HG02642 (cell line): ENCODE results near the gene AFG1L.
"Not testable (repeated sequence)": the region's sequence is repeated elsewhere in the genome, so short reads cannot be mapped to it uniquely, and the experiment has no call there.

Source experiments
- ATAC-seq: cut with Tn5 transposase; IDR thresholded peaks from one replicate; pipeline ENCODE4 v1.9.1; 2021; ENCODE audit warnings: mild to moderate bottlenecking; ENCODE audit not compliant: unreplicated experiment, poor library complexity

The AFG1L gene

GRCh38 chr6:108497883-108498282 lies 203.0 kb downstream of the AFG1L start:
- no peak for ATAC-seq

- ATAC-seq: no peak
These were observed 206.7 kb downstream of the AFG1L start for GRCh38 chr6:108501559-108501958.

- no peak for ATAC-seq
These were observed 208.0 kb downstream of the AFG1L start for GRCh38 chr6:108502832-108503231.

GRCh38 chr6:108507316-108507715 lies 212.5 kb downstream of the AFG1L start:
- no peak for ATAC-seq

GRCh38 chr6:108510461-108511319 lies 215.8 kb downstream of the AFG1L start:
- no peak for ATAC-seq

GRCh38 chr6:108518714-108519576 lies 224.1 kb downstream of the AFG1L start:
- no peak for ATAC-seq

DNA sequence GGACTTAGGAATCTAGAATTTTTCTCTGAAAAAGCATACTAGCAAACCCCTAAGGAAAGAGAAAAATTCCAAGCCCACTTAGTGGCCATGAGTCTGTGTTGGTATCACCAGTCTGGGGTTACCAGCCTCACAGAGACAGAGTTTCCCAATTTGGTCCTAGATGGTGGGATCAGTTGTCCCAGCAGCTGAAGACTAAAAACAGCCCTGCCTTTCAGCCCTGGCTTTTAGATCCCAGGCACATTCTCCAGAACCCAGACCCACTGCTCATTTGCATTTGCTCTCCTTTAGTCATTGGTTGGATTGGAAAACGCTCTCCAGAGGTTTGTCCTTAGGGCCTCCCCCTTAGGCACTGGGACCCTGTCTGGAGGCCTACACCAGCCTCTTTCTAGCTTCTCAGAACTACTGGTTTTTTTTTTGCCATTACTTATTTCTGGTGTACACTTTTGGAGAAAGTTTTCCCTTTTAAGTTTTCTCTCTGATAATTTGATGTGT lies 226.8 kb downstream of the AFG1L start:
- ATAC-seq: no peak

DNA sequence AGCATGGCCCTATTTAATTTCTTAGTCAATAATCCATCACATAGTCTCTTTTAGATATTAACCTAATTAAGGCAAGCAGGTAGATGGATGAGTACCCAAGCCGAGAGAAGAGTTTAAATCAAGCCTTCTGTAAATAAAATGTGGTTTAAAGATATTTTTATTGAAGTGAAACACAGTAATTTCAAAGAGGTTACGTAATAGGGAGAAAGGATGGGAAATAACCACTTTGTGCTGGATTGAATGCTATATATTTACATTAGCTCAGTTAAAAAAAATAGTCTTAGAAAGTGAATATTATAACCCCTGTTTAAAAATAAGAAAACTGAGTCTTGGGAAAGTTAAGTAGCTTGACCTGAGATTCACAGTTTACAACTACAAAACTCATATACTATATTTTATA lies 228.8 kb downstream of the AFG1L start:
- no peak for ATAC-seq

DNA sequence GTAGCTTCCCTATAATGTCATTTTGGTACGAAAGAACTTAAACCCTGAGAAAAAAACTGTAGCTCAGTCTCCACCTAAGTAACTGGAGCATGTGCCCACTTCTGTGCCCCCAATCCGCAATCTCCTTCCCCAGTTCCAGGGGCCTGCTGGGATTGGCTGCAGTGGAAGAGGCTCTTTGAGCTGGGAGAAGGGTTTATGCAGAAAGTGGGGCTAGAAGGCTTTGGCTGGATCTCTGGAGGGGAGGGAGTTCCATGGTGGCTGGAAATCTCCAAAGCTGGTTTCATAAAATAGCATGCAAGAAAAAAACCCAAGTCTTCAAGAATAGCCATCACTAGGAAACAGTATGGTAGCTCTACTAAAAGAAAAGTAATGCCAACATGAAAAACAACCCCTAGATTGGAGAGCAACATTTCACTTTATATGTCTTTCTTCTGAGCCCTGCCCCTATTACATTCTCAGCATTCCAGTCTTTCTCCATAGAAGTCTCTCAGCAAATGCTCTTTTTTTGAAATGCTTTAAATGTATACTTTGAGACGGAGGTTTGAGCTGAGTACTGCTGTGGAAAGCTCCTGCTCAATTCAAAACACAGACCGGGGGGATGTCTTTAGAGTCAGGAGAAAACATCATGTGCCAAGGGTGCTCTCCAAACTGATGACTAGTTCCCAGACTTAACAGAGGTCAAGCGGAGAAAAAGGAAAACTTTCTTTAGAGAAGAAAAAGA lies 229.8 kb downstream of the AFG1L start:
- ATAC-seq: no peak

- no peak for ATAC-seq
These were observed 231.9 kb downstream of the AFG1L start for GRCh38 chr6:108526739-108527174.

- ATAC-seq: no peak
These were observed 234.0 kb downstream of the AFG1L start for GRCh38 chr6:108528878-108529277.

DNA sequence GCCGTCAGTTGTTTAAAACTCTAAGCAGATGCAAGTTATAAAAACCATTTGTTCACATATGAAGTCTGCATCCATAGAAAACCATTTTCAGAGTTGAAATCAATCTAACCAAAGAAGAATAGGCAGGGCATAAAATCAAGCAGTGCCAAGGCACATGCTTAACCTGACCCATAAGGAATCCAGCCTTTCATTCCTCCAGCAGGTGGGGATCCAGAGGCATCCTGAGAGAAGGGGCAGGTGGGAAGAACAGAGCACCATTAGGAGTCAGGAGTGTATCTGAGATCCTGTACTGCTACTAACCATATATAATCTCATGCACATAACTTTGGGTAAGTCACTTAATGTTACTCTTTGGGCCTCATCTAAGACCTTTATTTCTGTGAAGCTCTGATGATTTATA lies 236.5 kb downstream of the AFG1L start:
- no peak for ATAC-seq

DNA sequence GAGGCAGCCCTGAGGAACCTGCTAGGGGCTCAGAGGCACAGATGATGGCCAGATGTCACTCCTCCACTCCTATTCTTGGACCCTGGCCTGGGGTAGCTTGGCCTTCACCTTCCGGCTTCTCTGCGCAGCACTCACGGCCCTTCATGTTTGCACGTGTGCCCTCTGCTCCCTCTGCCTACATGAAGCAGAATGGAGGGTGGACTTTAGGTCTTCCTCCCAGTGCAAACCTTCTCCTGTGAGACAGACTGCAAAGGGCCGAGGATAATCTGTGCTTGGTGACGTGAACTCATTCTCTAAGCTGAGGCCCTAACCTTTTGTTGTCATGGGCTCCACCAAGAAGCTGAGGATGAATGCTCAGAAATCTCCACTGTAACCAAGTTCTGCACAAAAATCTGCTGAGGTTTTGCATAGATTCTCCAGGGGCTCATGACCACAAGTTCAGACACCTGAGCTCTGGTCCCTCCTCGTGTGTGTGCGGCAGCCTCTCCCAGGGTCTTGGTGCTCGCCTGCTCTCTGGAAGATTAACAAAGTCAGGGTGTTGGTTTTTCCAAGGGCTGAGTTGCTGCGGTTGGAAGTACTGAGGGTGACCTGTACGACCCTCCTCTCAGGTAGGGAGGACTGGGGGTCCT lies 240.4 kb downstream of the AFG1L start:
- ATAC-seq: no peak

- ATAC-seq: not testable (repeated sequence)
These were observed 241.2 kb downstream of the AFG1L start for GRCh38 chr6:108535920-108536535.

GRCh38 chr6:108541843-108542759 lies 247.2 kb downstream of the AFG1L start:
- peak; percentile 77 for ATAC-seq

GRCh38 chr6:108543175-108543940 lies 248.5 kb downstream of the AFG1L start:
- ATAC-seq: no peak

- no peak for ATAC-seq
These were observed 249.8 kb downstream of the AFG1L start for GRCh38 chr6:108544606-108545005.
